Sigmoid colon (tissue), 4 donors: ENCODE measurements around the gene ZFAND3.

Source experiments
- POLR2A ChIP-seq, 2 donors: fragments of 450-650 bp; IDR thresholded peaks; one replicate each; pipeline ENCODE4 v1.6.1; 2016; ENCODE audit warnings: antibody characterized with exemption in 2 of 2, mild to moderate bottlenecking in 2 of 2, moderate library complexity in 2 of 2
- POLR2AphosphoS5 ChIP-seq, 4 donors: sonication (generic); formaldehyde crosslinking; IDR thresholded peaks; one replicate each; pipeline ENCODE4 v1.6.1; 2017; ENCODE audit warnings: antibody characterized with exemption in 4 of 4
- TF ChIP-seq, protein P1 (sequence below), 4 experiments: fragments of 450-650 bp in 3 of 4; fragments of 200-600 bp in 1 of 4; IDR thresholded peaks; one replicate each; pipeline ENCODE4 v1.5.1; 2016 to 2019; ENCODE audit warnings: antibody characterized with exemption in 4 of 4, mild to moderate bottlenecking in 3 of 4, moderate library complexity in 2 of 4

- TF ChIP-seq, protein P1, sequence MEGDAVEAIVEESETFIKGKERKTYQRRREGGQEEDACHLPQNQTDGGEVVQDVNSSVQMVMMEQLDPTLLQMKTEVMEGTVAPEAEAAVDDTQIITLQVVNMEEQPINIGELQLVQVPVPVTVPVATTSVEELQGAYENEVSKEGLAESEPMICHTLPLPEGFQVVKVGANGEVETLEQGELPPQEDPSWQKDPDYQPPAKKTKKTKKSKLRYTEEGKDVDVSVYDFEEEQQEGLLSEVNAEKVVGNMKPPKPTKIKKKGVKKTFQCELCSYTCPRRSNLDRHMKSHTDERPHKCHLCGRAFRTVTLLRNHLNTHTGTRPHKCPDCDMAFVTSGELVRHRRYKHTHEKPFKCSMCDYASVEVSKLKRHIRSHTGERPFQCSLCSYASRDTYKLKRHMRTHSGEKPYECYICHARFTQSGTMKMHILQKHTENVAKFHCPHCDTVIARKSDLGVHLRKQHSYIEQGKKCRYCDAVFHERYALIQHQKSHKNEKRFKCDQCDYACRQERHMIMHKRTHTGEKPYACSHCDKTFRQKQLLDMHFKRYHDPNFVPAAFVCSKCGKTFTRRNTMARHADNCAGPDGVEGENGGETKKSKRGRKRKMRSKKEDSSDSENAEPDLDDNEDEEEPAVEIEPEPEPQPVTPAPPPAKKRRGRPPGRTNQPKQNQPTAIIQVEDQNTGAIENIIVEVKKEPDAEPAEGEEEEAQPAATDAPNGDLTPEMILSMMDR (IDR thresholded peaks at IDR 0.05) = no peak
- TF ChIP-seq POLR2A (IDR thresholded peaks at IDR 0.05) (no peak), POLR2AphosphoS5 (IDR thresholded peaks at IDR 0.05) (no peak)
Observed at GRCh38 chr6:37816599-37817375, 2.7 kb upstream of the ZFAND3 start.
